ENCODE measurements around the gene SURF6.

DNA sequence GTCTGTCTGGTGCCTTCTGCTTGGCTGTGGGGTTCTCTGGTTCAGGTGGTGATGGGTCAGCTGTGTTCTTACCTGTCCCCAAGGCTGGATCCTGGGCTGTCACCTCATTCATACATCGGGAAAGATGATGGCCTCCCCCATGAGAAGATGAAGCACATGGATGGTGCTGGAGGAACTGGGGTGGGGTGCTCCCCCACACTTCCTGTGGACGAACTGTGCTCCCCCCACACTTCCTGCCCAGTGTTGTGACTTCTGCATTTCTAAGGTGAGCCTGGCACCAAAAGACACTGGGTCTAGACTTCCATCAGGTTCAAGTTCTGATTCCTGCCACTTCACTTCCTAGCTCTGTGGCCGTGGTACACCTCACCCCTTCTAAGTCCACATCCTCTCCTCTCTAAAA, 4.3 kb upstream of the SURF6 start:
- TF ChIP-seq, protein P1, sequence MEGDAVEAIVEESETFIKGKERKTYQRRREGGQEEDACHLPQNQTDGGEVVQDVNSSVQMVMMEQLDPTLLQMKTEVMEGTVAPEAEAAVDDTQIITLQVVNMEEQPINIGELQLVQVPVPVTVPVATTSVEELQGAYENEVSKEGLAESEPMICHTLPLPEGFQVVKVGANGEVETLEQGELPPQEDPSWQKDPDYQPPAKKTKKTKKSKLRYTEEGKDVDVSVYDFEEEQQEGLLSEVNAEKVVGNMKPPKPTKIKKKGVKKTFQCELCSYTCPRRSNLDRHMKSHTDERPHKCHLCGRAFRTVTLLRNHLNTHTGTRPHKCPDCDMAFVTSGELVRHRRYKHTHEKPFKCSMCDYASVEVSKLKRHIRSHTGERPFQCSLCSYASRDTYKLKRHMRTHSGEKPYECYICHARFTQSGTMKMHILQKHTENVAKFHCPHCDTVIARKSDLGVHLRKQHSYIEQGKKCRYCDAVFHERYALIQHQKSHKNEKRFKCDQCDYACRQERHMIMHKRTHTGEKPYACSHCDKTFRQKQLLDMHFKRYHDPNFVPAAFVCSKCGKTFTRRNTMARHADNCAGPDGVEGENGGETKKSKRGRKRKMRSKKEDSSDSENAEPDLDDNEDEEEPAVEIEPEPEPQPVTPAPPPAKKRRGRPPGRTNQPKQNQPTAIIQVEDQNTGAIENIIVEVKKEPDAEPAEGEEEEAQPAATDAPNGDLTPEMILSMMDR (IDR thresholded peaks at IDR 0.05): no peak
- TF ChIP-seq POLR2AphosphoS5 (IDR thresholded peaks at IDR 0.05; ENCODE audit: low read depth, low read length) (no peak), TCF7L2 (IDR thresholded peaks at IDR 0.05; ENCODE audit: low read depth, low read length) (no peak)
- TF ChIP-seq, protein P2, sequence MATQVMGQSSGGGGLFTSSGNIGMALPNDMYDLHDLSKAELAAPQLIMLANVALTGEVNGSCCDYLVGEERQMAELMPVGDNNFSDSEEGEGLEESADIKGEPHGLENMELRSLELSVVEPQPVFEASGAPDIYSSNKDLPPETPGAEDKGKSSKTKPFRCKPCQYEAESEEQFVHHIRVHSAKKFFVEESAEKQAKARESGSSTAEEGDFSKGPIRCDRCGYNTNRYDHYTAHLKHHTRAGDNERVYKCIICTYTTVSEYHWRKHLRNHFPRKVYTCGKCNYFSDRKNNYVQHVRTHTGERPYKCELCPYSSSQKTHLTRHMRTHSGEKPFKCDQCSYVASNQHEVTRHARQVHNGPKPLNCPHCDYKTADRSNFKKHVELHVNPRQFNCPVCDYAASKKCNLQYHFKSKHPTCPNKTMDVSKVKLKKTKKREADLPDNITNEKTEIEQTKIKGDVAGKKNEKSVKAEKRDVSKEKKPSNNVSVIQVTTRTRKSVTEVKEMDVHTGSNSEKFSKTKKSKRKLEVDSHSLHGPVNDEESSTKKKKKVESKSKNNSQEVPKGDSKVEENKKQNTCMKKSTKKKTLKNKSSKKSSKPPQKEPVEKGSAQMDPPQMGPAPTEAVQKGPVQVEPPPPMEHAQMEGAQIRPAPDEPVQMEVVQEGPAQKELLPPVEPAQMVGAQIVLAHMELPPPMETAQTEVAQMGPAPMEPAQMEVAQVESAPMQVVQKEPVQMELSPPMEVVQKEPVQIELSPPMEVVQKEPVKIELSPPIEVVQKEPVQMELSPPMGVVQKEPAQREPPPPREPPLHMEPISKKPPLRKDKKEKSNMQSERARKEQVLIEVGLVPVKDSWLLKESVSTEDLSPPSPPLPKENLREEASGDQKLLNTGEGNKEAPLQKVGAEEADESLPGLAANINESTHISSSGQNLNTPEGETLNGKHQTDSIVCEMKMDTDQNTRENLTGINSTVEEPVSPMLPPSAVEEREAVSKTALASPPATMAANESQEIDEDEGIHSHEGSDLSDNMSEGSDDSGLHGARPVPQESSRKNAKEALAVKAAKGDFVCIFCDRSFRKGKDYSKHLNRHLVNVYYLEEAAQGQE (IDR thresholded peaks at IDR 0.05; ENCODE audit: insufficient read depth in 1 of 2, low read depth in 2 of 2, low read length in 1 of 2): no peak
